OCI-LY3 (cell line): ENCODE measurements around the gene CCDC6.

ENCODE experiments used
- EZH2phosphoT487 ChIP-seq: fragments of 200-600 bp; shearing (Covaris generic); IDR thresholded peaks from 2 replicates; pipeline ENCODE4 v1.6.1; 2018; ENCODE audit warnings: antibody characterized with exemption, mixed run types, low read depth
- TF ChIP-seq, protein P1 (sequence below): fragments of 200-600, 300-600 bp; sonication (generic); IDR thresholded peaks from 2 replicates; pipeline ENCODE4 v1.5.1; 2014; ENCODE audit warnings: antibody characterized with exemption, low read length, low read depth

GRCh38 chr10:59867590-59867989 is 38.8 kb downstream of the CCDC6 start:
- TF ChIP-seq, protein P1, sequence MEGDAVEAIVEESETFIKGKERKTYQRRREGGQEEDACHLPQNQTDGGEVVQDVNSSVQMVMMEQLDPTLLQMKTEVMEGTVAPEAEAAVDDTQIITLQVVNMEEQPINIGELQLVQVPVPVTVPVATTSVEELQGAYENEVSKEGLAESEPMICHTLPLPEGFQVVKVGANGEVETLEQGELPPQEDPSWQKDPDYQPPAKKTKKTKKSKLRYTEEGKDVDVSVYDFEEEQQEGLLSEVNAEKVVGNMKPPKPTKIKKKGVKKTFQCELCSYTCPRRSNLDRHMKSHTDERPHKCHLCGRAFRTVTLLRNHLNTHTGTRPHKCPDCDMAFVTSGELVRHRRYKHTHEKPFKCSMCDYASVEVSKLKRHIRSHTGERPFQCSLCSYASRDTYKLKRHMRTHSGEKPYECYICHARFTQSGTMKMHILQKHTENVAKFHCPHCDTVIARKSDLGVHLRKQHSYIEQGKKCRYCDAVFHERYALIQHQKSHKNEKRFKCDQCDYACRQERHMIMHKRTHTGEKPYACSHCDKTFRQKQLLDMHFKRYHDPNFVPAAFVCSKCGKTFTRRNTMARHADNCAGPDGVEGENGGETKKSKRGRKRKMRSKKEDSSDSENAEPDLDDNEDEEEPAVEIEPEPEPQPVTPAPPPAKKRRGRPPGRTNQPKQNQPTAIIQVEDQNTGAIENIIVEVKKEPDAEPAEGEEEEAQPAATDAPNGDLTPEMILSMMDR = no peak
- no peak for TF ChIP-seq EZH2phosphoT487
